Glomerular visceral epithelial cell (primary cell): ENCODE data around the gene ECE1.
A peak's percentile ranks its signal among the peaks of the same experiment; 100 is the strongest.

Source experiments
- DNase-seq: peaks from one replicate; pipeline ENCODE4 v3.0.0-alpha.2; 2016; ENCODE audit errors: extremely low spot score

ECE1 gene

GRCh38 chr1:21325731-21326387, 35.6 kb upstream of the ECE1 start:
- no peak for DNase-seq

GRCh38 chr1:21325231-21325718, 35.0 kb upstream of the ECE1 start:
- DNase-seq = no peak

GRCh38 chr1:21324368-21325141, 34.3 kb upstream of the ECE1 start:
- peak; percentile 96 for DNase-seq

GRCh38 chr1:21323091-21323490, 32.8 kb upstream of the ECE1 start:
- DNase-seq = no peak

- DNase-seq = no peak
Observed at GRCh38 chr1:21322681-21323016, 32.4 kb upstream of the ECE1 start.

GRCh38 chr1:21321963-21322680, 31.9 kb upstream of the ECE1 start:
- DNase-seq = no peak

GRCh38 chr1:21320410-21321108, 30.3 kb upstream of the ECE1 start:
- DNase-seq = no peak

GRCh38 chr1:21319447-21320407, 29.5 kb upstream of the ECE1 start:
- DNase-seq = no peak

- no peak for DNase-seq
Observed at GRCh38 chr1:21318714-21319159, 28.5 kb upstream of the ECE1 start.

GRCh38 chr1:21318057-21318713, 27.9 kb upstream of the ECE1 start:
- no peak for DNase-seq

- DNase-seq = no peak
Observed at GRCh38 chr1:21317690-21318043, 27.4 kb upstream of the ECE1 start.

- no peak for DNase-seq
Observed at GRCh38 chr1:21317035-21317689, 26.9 kb upstream of the ECE1 start.

- no peak for DNase-seq
Observed at GRCh38 chr1:21314743-21315396, 24.6 kb upstream of the ECE1 start.

GRCh38 chr1:21313886-21314721, 23.8 kb upstream of the ECE1 start:
- DNase-seq = no peak

- no peak for DNase-seq
Observed at GRCh38 chr1:21313203-21313885, 23.1 kb upstream of the ECE1 start.

GRCh38 chr1:21312407-21312992, 22.2 kb upstream of the ECE1 start:
- DNase-seq = no peak

GRCh38 chr1:21311016-21311415, 20.8 kb upstream of the ECE1 start:
- no peak for DNase-seq
